Liver (tissue), 3 donors: ENCODE results near the gene IL17RD.

Experiments
- EGR1 ChIP-seq, 2 donors: IDR thresholded peaks; 2 replicates each; pipeline ENCODE4 v1.6.1; 2016 to 2018; ENCODE audit warnings: antibody characterized with exemption in 2 of 2, low read depth in 2 of 2
- FOXA1 ChIP-seq: IDR thresholded peaks from 2 replicates; pipeline ENCODE4 v1.6.1; 2016; ENCODE audit warnings: antibody characterized with exemption
- GABPA ChIP-seq, 2 donors: IDR thresholded peaks in 1 of 2; conservative IDR thresholded peaks in 1 of 2; 2 replicates each; pipeline ENCODE4 v1.6.1; 2016; ENCODE audit warnings: antibody characterized with exemption in 2 of 2, mild to moderate bottlenecking in 1 of 2, moderate library complexity in 1 of 2
- NR2F2 ChIP-seq: IDR thresholded peaks from 2 replicates; pipeline ENCODE4 v1.6.1; 2016; ENCODE audit warnings: antibody characterized with exemption
- RAD21 ChIP-seq, 2 donors: IDR thresholded peaks; 2 replicates each; pipeline ENCODE4 v1.6.1; 2016; ENCODE audit warnings: antibody characterized with exemption in 2 of 2, mild to moderate bottlenecking in 2 of 2
- SP1 ChIP-seq: IDR thresholded peaks from 2 replicates; pipeline ENCODE4 v1.6.1; 2018; ENCODE audit warnings: antibody characterized with exemption, mild to moderate bottlenecking
- TAF1 ChIP-seq: conservative IDR thresholded peaks from 2 replicates; pipeline ENCODE4 v1.6.1; 2016; ENCODE audit warnings: antibody characterized with exemption, mild to moderate bottlenecking
- TF ChIP-seq, protein P1 (sequence below): fragments of 150-350 bp; IDR thresholded peaks from 2 replicates; pipeline ENCODE4 v1.5.1; 2017; ENCODE audit warnings: improper control_type of control experiment, low read depth, low read length; ENCODE audit not compliant: missing input control
- TF ChIP-seq, protein P2 (sequence below): IDR thresholded peaks from 2 replicates; pipeline ENCODE4 v1.6.1; 2016; ENCODE audit warnings: antibody characterized with exemption
- TF ChIP-seq, protein P3 (sequence below): IDR thresholded peaks from 2 replicates; pipeline ENCODE4 v1.6.1; 2016; ENCODE audit warnings: antibody characterized with exemption
- TF ChIP-seq, protein P4 (sequence below): IDR thresholded peaks from 2 replicates; pipeline ENCODE4 v1.6.1; 2016; ENCODE audit warnings: antibody characterized with exemption, mild to moderate bottlenecking
- TF ChIP-seq, protein P5 (sequence below): IDR thresholded peaks from 2 replicates; pipeline ENCODE4 v1.6.1; 2016; ENCODE audit warnings: antibody characterized with exemption
- donor health status: healthy.
- donor health status: healthy.

GRCh38 chr3:57093971-57094535, 71.1 kb downstream of the IL17RD start:
- TF ChIP-seq, protein P1, sequence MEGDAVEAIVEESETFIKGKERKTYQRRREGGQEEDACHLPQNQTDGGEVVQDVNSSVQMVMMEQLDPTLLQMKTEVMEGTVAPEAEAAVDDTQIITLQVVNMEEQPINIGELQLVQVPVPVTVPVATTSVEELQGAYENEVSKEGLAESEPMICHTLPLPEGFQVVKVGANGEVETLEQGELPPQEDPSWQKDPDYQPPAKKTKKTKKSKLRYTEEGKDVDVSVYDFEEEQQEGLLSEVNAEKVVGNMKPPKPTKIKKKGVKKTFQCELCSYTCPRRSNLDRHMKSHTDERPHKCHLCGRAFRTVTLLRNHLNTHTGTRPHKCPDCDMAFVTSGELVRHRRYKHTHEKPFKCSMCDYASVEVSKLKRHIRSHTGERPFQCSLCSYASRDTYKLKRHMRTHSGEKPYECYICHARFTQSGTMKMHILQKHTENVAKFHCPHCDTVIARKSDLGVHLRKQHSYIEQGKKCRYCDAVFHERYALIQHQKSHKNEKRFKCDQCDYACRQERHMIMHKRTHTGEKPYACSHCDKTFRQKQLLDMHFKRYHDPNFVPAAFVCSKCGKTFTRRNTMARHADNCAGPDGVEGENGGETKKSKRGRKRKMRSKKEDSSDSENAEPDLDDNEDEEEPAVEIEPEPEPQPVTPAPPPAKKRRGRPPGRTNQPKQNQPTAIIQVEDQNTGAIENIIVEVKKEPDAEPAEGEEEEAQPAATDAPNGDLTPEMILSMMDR, result no peak
- TF ChIP-seq SP1 (no peak), GABPA (IDR thresholded peaks at IDR 0.05 in 1 of 2, conservative IDR thresholded peaks at IDR 0.05 in 1 of 2) (no peak), FOXA1 (no peak), TAF1 (no peak), RAD21 (IDR thresholded peaks at IDR 0.05) (no peak), NR2F2 (no peak), EGR1 (IDR thresholded peaks at IDR 0.05; ENCODE audit: low read depth in 2 of 2) (no peak)
- TF ChIP-seq, protein P2, sequence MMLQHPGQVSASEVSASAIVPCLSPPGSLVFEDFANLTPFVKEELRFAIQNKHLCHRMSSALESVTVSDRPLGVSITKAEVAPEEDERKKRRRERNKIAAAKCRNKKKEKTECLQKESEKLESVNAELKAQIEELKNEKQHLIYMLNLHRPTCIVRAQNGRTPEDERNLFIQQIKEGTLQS, result no peak
- TF ChIP-seq, protein P3, sequence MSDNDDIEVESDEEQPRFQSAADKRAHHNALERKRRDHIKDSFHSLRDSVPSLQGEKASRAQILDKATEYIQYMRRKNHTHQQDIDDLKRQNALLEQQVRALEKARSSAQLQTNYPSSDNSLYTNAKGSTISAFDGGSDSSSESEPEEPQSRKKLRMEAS, result no peak
- TF ChIP-seq, protein P4, sequence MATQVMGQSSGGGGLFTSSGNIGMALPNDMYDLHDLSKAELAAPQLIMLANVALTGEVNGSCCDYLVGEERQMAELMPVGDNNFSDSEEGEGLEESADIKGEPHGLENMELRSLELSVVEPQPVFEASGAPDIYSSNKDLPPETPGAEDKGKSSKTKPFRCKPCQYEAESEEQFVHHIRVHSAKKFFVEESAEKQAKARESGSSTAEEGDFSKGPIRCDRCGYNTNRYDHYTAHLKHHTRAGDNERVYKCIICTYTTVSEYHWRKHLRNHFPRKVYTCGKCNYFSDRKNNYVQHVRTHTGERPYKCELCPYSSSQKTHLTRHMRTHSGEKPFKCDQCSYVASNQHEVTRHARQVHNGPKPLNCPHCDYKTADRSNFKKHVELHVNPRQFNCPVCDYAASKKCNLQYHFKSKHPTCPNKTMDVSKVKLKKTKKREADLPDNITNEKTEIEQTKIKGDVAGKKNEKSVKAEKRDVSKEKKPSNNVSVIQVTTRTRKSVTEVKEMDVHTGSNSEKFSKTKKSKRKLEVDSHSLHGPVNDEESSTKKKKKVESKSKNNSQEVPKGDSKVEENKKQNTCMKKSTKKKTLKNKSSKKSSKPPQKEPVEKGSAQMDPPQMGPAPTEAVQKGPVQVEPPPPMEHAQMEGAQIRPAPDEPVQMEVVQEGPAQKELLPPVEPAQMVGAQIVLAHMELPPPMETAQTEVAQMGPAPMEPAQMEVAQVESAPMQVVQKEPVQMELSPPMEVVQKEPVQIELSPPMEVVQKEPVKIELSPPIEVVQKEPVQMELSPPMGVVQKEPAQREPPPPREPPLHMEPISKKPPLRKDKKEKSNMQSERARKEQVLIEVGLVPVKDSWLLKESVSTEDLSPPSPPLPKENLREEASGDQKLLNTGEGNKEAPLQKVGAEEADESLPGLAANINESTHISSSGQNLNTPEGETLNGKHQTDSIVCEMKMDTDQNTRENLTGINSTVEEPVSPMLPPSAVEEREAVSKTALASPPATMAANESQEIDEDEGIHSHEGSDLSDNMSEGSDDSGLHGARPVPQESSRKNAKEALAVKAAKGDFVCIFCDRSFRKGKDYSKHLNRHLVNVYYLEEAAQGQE, result no peak
- TF ChIP-seq, protein P5, sequence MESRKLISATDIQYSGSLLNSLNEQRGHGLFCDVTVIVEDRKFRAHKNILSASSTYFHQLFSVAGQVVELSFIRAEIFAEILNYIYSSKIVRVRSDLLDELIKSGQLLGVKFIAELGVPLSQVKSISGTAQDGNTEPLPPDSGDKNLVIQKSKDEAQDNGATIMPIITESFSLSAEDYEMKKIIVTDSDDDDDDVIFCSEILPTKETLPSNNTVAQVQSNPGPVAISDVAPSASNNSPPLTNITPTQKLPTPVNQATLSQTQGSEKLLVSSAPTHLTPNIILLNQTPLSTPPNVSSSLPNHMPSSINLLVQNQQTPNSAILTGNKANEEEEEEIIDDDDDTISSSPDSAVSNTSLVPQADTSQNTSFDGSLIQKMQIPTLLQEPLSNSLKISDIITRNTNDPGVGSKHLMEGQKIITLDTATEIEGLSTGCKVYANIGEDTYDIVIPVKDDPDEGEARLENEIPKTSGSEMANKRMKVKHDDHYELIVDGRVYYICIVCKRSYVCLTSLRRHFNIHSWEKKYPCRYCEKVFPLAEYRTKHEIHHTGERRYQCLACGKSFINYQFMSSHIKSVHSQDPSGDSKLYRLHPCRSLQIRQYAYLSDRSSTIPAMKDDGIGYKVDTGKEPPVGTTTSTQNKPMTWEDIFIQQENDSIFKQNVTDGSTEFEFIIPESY, result no peak
